Astrocyte (in vitro differentiated cells and primary cell): ENCODE measurements around the gene ANKRA2.

ENCODE experiments used
- EZH2 ChIP-seq: IDR thresholded peaks from 2 replicates; pipeline ENCODE4 v1.6.1; 2012; ENCODE audit warnings: mild to moderate bottlenecking, low read length, inconsistent platforms; ENCODE audit not compliant: insufficient read depth
- TF ChIP-seq, protein P1 (sequence below): IDR thresholded peaks from 2 replicates; pipeline ENCODE4 v1.5.1; 2011; ENCODE audit warnings: low read depth, mild to moderate bottlenecking, inconsistent platforms, low read length, moderate library complexity; ENCODE audit not compliant: insufficient read depth

DNA sequence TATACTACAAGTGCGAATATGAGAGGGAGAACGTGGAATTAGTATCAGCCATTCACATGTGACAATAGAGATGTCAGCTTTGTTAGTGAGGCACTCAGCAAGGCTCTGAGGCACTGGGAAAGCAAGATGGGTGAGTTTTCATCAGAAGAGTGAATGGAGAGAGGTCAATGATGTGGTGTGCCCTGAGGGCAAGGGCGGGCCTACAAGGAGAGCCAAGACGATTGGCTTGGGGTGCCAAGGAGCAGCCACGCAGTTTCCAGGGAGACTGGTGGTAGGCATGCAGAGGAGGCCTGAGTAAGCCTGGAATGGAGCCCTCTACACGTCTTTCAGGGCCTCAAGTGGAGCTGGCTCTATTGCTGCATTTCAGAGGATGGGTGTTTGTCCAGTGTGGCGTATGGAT is 42.5 kb downstream of the ANKRA2 start:
- TF ChIP-seq EZH2, result no peak
- TF ChIP-seq, protein P1, sequence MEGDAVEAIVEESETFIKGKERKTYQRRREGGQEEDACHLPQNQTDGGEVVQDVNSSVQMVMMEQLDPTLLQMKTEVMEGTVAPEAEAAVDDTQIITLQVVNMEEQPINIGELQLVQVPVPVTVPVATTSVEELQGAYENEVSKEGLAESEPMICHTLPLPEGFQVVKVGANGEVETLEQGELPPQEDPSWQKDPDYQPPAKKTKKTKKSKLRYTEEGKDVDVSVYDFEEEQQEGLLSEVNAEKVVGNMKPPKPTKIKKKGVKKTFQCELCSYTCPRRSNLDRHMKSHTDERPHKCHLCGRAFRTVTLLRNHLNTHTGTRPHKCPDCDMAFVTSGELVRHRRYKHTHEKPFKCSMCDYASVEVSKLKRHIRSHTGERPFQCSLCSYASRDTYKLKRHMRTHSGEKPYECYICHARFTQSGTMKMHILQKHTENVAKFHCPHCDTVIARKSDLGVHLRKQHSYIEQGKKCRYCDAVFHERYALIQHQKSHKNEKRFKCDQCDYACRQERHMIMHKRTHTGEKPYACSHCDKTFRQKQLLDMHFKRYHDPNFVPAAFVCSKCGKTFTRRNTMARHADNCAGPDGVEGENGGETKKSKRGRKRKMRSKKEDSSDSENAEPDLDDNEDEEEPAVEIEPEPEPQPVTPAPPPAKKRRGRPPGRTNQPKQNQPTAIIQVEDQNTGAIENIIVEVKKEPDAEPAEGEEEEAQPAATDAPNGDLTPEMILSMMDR, result no peak
